Ovary (tissue), 3 donors: ENCODE data around the gene TJP1.

Experiments
- CTCF ChIP-seq, 3 donors: fragments of 450-650 bp in 2 of 3; fragments of 200-600 bp in 1 of 3; IDR thresholded peaks; one replicate each; pipeline versions ENCODE4 v1.5.1 to v1.8.0; 2016 to 2022; ENCODE audit warnings: antibody characterized with exemption in 3 of 3, mild to moderate bottlenecking in 1 of 3
- POLR2A ChIP-seq: fragments of 450-650 bp; IDR thresholded peaks from one replicate; pipeline ENCODE4 v1.6.1; 2017; ENCODE audit warnings: antibody characterized with exemption, mild to moderate bottlenecking, moderate library complexity
- donor health status: DM: no; HTN: no; CAD: no.

- no peak for TF ChIP-seq POLR2A
- TF ChIP-seq CTCF (IDR thresholded peaks at IDR 0.05) = no peak
These were observed 113.7 kb downstream of the TJP1 start for GRCh38 chr15:29708519-29708918.
